Measurements from ENCODE around the gene KIAA1328.

- TF ChIP-seq EZH2 (IDR thresholded peaks at IDR 0.05; ENCODE audit: low read length), result no peak
- TF ChIP-seq, protein P1, sequence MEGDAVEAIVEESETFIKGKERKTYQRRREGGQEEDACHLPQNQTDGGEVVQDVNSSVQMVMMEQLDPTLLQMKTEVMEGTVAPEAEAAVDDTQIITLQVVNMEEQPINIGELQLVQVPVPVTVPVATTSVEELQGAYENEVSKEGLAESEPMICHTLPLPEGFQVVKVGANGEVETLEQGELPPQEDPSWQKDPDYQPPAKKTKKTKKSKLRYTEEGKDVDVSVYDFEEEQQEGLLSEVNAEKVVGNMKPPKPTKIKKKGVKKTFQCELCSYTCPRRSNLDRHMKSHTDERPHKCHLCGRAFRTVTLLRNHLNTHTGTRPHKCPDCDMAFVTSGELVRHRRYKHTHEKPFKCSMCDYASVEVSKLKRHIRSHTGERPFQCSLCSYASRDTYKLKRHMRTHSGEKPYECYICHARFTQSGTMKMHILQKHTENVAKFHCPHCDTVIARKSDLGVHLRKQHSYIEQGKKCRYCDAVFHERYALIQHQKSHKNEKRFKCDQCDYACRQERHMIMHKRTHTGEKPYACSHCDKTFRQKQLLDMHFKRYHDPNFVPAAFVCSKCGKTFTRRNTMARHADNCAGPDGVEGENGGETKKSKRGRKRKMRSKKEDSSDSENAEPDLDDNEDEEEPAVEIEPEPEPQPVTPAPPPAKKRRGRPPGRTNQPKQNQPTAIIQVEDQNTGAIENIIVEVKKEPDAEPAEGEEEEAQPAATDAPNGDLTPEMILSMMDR (optimal IDR thresholded peaks at IDR 0.05 in 1 of 3, IDR thresholded peaks at IDR 0.05 in 1 of 3, conservative IDR thresholded peaks at IDR 0.05 in 1 of 3; ENCODE audit: extremely low read depth in 1 of 3, insufficient read depth in 2 of 3, low read length in 3 of 3), result no peak
Measured at GRCh38 chr18:37144921-37145320, 316.0 kb downstream of the KIAA1328 start.
